Measurements from ENCODE around the gene CACNA1F. TPM values are rescaled to one million over a fixed set of nuclear protein-coding genes. Genes with fewer than 3 reads are reported as not detected.

Gene CACNA1F
- total and polyA plus RNA-seq, 4 donors: 0.10 to 0.55 (median 0.42) TPM

DNA sequence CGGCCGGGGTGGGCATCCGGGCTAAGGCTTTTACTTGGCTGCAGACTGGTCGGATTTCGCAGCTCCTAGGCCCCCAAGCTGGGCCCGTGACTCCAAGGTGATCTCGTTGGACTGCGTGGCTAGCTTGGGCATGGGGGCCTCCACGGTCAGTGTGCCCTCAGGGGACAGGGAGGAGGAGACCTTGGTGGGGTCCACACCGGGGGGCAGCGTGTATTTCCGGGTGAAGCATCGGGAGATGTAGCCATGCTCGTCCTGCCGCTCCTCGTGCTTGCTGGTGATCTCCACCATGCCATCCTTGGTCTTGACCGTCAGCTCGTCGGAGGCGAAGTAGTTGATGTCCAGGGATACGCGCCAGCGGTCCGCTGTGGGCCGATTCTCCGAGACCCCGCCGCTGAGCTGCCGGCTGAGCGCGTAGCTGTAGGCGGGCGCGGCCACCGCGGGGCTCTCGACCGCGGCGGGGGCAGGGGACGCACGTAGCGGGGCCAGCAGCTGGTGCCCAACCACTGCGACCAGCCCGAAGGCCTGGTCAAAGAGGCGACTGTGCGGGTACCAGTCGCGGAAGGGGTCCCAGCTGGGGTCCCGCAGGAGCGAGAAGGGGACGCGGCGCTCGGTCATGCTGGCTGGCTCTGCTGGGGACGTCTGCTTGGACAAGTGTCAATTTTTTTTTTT lies 881 bp upstream of the CACNA1F start:
- Histone ChIP-seq H3K27ac (ENCODE audit: low read depth in 1 of 2, low read length in 1 of 2) (no peak overlapping the region), H3K36me3 (ENCODE audit: control insufficient read depth in 4 of 4, insufficient read depth in 4 of 4, low read length in 4 of 4) (no peaks in the 10 kb centered on the region), H3K9ac (ENCODE audit: insufficient read depth in 1 of 2, low read length in 2 of 2) (no peak overlapping the region), H3K27me3 (ENCODE audit: control insufficient read depth in 3 of 3, insufficient read depth in 3 of 3, low read length in 2 of 3) (no peaks in the 10 kb centered on the region), H3K4me1 (ENCODE audit: control insufficient read depth in 5 of 5, insufficient read depth in 5 of 5, low read length in 5 of 5) (peaks cover 0 to 3% (median 0%) of the 10 kb centered on the region in 5 donors), H3K4me3 (no peak overlapping the region), H3K9me3 (ENCODE audit: control insufficient read depth in 4 of 4, insufficient read depth in 3 of 4, low read length in 3 of 4) (no peaks in the 10 kb centered on the region)
- ATAC-seq (ENCODE audit: insufficient read depth, low FRiP score): no peak
- TF ChIP-seq, protein P1, sequence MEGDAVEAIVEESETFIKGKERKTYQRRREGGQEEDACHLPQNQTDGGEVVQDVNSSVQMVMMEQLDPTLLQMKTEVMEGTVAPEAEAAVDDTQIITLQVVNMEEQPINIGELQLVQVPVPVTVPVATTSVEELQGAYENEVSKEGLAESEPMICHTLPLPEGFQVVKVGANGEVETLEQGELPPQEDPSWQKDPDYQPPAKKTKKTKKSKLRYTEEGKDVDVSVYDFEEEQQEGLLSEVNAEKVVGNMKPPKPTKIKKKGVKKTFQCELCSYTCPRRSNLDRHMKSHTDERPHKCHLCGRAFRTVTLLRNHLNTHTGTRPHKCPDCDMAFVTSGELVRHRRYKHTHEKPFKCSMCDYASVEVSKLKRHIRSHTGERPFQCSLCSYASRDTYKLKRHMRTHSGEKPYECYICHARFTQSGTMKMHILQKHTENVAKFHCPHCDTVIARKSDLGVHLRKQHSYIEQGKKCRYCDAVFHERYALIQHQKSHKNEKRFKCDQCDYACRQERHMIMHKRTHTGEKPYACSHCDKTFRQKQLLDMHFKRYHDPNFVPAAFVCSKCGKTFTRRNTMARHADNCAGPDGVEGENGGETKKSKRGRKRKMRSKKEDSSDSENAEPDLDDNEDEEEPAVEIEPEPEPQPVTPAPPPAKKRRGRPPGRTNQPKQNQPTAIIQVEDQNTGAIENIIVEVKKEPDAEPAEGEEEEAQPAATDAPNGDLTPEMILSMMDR (IDR thresholded peaks at IDR 0.05; ENCODE audit: control extremely low read depth, extremely low read depth): no peak
- DNase-seq: no peak
- 62 to 85% methylated on average over 23 to 56 of the region's 56 CpGs for WGBS, 2 donors

DNA sequence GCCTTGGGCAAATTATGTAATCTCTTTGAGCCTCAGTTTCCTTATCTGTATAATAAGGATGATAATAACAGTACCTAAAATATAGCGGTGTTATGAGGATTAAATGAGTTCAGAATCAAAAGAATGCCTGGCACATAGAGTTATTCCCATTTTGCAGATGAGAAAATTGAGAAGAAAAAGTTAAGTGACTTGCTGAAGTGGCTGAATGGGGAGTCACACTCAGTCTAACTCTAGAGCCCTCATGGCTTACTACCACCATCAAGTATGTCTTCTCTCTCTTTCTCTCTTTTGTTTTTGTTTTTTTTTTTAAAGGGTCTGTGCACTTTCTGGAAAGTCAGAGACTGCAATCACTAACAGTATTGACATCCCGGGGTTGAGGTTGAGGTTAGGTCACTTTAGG lies 615 bp downstream of the CACNA1F start:
- 78 to 100% methylated on average over 2 of the region's 2 CpGs for WGBS, 2 donors
- TF ChIP-seq, protein P1 (IDR thresholded peaks at IDR 0.05; ENCODE audit: control extremely low read depth, extremely low read depth): no peak
- no peak for DNase-seq

DNA sequence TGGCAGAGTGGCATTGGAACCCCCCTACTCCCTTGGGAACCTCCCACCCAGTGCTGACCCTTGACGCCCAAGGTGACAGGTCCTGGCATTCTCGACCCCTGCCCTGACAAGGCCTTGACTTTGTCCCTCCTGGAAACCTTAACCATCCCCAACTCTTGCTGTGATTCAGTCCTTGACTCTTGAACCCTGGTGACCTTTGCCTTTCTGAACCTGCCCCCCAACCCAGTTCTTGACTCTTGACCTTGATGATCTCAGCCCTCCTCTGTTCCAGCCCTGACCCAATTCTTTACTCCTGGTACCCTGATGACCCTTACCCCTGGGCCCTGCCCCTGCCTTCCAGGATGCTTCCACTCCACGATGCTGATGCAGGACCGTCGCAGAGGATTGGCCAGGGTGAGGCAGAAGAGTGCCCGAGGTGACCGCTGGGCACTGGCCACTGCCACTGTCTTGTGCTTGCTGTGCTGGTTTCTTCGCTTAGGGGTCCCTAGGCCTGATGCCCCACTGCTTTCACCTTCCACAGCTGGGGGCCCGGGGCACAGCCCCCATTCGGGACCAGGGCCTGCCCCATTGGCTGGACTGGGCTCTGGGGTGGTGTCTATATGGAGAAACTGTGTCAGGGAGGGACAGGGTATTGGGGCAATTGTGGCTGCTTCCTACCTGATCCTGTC lies 1.7 kb downstream of the CACNA1F start:
- H3K27ac ChIP-seq (ENCODE audit: low read depth in 1 of 2, low read length in 1 of 2): peak overlapping the region in 1 of 2 donors; percentile 8
- WGBS, 2 donors: 88 to 100% methylated on average over 8 to 10 of the region's 10 CpGs
- TF ChIP-seq, protein P1 (IDR thresholded peaks at IDR 0.05; ENCODE audit: control extremely low read depth, extremely low read depth): no peak
- H3K9me3 ChIP-seq (ENCODE audit: control insufficient read depth in 4 of 4, insufficient read depth in 3 of 4, low read length in 3 of 4): peaks cover 0 to 5% (median 1%) of the 10 kb centered on the region in 4 donors
- ATAC-seq (ENCODE audit: insufficient read depth, low FRiP score) (no peak), DNase-seq (no peak)
- no peak overlapping the region for H3K4me3 ChIP-seq
- no peaks in the 10 kb centered on the region for H3K4me1 ChIP-seq (ENCODE audit: control insufficient read depth in 5 of 5, insufficient read depth in 5 of 5, low read length in 5 of 5)
- H3K36me3 ChIP-seq (ENCODE audit: control insufficient read depth in 4 of 4, insufficient read depth in 4 of 4, low read length in 4 of 4): no peaks in the 10 kb centered on the region
- H3K9ac ChIP-seq (ENCODE audit: insufficient read depth in 1 of 2, low read length in 2 of 2): no peak overlapping the region
- no peaks in the 10 kb centered on the region for H3K27me3 ChIP-seq (ENCODE audit: control insufficient read depth in 3 of 3, insufficient read depth in 3 of 3, low read length in 2 of 3)

More for the DNA sequence above, 615 bp downstream of the CACNA1F start:
- H3K27me3 ChIP-seq (ENCODE audit: control insufficient read depth in 3 of 3, insufficient read depth in 3 of 3, low read length in 2 of 3): no peaks in the 10 kb centered on the region
- H3K9me3 ChIP-seq (ENCODE audit: control insufficient read depth in 4 of 4, insufficient read depth in 3 of 4, low read length in 3 of 4): peaks cover 0 to 5% (median 0%) of the 10 kb centered on the region in 4 donors
- no peak for ATAC-seq (ENCODE audit: insufficient read depth, low FRiP score)
- H3K4me3 ChIP-seq: no peak overlapping the region
- H3K36me3 ChIP-seq (ENCODE audit: control insufficient read depth in 4 of 4, insufficient read depth in 4 of 4, low read length in 4 of 4): no peaks in the 10 kb centered on the region
- H3K27ac ChIP-seq (ENCODE audit: low read depth in 1 of 2, low read length in 1 of 2): no peak overlapping the region
- H3K9ac ChIP-seq (ENCODE audit: insufficient read depth in 1 of 2, low read length in 2 of 2): no peak overlapping the region
- no peaks in the 10 kb centered on the region for H3K4me1 ChIP-seq (ENCODE audit: control insufficient read depth in 5 of 5, insufficient read depth in 5 of 5, low read length in 5 of 5)

Measured in lung (tissue), 12 donors.